GM21528 (cell line): ENCODE data around the gene ADAM10.

Experiments used
- ATAC-seq: cut with Tn5 transposase; IDR thresholded peaks from one replicate; pipeline ENCODE4 v1.9.1; 2021; ENCODE audit warnings: mild to moderate bottlenecking, moderate library complexity; ENCODE audit not compliant: unreplicated experiment, low FRiP score

ADAM10 gene

GRCh38 chr15:58724466-58724865, 25.0 kb downstream of the ADAM10 start:
- ATAC-seq = peak; percentile 62

DNA sequence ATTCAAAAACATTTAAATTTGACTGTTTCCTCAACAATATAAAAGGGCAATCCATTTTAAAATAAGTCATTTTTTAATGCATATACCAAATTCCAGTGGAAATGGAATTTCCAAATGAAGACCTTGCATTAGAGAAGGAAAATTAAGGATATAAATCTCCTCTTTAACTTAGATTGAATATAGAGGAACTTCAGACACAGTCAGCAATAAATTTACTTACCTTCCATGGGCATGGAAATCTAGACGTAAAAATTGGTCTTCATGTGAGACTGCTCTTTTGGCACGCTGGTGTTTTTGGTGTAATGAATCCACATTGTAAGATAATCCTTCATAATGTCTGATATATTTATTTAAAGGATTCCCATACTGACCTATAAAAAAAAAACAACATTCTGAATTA, 32.1 kb downstream of the ADAM10 start:
- ATAC-seq = no peak

GRCh38 chr15:58716027-58716426, 33.5 kb downstream of the ADAM10 start:
- ATAC-seq = no peak

- ATAC-seq = no peak
These were observed 34.1 kb downstream of the ADAM10 start for GRCh38 chr15:58715266-58715917.

- ATAC-seq = no peak
These were observed 38.8 kb downstream of the ADAM10 start for GRCh38 chr15:58710701-58711100.

DNA sequence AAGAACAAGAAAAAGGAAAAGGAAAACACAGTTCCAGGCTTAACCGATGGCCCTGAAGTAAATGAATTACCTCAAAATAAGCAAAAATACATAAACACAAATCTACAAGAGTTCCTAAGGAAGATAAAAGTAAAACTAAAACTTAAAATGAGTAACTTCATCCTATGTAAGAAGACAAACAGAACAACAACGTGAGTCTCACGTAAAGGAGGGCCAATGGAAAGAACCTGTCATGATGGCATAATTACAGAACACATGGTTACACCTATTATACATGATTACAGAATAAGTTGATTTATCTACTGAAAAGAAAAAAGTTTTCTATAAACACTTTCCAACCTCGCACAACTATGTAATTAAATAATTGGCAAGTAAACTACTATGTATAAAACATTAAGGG, 42.1 kb downstream of the ADAM10 start:
- ATAC-seq = no peak

- ATAC-seq = no peak
These were observed 44.4 kb downstream of the ADAM10 start for GRCh38 chr15:58705105-58705504.

GRCh38 chr15:58704155-58704865, 45.2 kb downstream of the ADAM10 start:
- no peak for ATAC-seq

DNA sequence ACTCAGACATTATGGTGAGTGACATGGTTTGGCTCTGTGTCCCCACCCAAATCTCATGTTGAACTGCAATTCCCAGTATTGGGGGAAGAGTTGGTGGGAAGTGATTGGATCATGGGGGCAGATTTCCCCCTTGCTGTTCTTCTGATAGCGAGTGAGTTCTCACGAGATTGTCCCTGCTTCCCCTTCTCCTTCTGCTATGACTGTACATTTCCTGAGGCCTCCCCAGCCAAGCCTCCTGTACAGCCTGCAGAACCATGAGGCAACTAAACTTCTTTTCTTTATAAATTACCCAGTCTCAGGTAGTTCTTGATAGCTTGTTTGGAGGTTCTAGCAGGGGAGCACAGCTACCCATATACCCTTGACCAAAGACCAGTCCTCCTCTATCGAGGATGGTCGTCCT, 45.9 kb downstream of the ADAM10 start:
- no peak for ATAC-seq

DNA sequence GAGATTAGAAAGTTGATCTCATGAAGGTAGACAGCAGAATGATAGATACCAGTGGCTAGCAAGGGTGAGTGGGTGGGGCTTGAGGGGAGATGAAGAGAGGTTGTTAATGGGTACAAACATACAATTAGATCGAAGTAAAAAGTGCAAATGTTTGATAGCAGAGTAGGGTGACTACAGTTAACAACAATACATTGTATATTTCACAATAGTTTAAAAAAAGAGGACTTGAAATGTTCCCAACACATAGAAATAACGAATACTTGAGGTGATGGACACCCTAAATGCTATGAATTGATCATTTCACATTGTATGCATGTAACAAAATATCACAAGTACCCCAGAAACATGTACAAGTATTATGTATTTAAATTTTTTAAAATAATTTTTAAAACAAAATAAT, 47.3 kb downstream of the ADAM10 start:
- no peak for ATAC-seq

- no peak for ATAC-seq
These were observed 48.1 kb downstream of the ADAM10 start for GRCh38 chr15:58701376-58701775.

- ATAC-seq = no peak
These were observed 49.7 kb downstream of the ADAM10 start for GRCh38 chr15:58699769-58700168.

DNA sequence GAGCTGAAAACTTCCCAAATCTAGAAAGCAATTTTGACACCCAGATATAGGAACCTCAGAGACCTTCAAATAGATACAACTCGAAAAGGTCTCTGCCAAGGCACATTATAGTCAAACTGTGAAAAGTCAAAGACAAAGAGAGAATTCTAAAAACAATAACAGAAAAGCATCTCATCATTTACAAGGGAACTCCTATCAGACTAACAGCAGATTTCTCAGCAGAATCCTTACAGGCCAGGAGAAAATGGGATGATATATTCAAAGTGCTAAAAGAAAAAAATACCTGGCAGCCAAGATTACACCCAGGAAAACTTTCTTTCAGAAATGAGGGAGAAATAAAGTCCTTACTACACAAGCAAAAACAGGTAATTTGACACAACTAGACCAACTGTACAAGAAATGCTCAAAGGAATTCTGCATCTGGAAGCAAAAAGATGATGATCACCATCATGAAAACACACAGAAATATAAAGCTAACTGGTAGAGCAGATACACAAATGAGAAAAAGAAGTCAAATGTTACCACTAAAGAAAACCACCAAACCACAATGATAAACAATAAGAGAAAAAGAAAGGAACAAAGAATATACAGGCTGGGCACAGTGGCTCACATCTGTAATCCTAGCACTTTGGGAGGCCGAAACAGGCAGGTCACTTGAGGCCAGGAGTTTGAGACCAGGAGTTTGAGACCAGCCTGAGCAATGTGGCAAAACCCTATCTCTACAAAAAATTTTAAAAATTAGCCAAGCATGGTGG, 50.4 kb downstream of the ADAM10 start:
- ATAC-seq = no peak

DNA sequence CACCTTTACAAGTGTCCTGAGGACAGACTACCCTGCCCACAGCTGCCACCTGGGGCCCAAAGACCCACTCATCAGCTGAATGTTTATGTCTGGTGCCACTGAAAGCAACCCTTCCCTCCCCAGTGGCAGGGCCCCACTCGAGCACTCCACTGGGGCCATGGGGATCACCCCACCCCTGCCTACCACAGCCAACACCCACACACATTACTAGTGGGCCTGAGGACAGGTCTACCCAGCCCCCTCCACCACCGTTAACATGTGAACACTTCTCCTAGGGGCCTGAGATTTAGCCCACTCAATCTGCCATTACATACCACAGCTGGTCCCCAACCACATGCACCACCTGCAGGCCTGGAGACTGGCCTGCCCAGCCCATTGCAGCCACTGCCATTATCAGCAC, 52.3 kb downstream of the ADAM10 start:
- ATAC-seq = no peak

- no peak for ATAC-seq
These were observed 52.8 kb downstream of the ADAM10 start for GRCh38 chr15:58696738-58697137.

DNA sequence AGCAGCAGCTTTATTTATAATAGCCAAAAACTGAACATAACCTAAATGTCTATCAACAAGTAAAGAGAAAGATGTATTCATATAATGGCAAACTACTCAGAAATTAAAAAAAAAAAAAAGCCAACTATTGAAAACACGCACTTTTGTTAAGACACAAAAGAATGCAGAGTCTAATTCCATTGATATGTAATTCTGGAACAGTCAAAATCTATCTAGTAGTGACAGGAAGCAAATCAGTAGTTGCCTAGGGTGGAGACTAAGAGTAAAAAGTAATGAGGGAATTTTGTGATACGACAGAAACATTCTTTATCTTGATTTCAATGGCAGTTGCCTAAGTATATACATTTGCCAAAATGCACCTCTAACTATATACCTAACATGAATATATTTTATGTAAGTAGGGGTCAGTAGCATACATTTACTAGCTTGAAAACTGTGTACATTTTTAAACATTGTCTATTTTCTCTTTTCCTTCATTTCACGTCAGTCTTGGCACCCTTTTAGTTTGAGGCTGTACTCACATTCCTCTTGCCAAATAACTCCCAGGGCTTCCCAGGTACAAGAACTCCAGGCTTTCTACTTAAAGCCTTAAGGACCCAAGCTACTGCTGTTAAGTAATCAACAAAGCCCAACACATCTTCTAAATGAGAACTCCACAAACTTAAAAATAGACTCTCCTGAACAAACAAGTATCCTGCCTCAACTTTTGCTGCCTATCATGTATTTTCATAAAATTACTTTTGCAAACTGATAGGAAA, 54.7 kb downstream of the ADAM10 start:
- ATAC-seq = no peak

GRCh38 chr15:58690703-58691102, 58.8 kb downstream of the ADAM10 start:
- ATAC-seq = no peak

DNA sequence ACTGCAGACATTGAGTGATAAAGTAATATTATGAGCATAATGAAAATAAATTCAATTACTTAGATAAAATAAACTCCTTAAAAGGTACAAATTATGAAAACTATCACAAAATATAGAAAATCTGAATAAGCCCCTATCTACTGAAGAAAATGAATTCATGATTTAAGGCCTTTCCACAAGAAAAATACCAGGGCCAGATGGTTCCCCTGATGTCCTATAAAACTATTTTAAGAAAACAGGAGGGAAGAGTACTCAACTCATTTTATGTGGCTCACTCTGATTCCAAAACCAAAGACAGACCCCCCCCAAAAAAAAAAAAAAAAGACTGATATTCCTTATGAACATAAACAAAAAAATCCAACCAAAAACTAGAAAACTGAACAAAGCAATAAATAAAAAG, 59.9 kb downstream of the ADAM10 start:
- no peak for ATAC-seq

DNA sequence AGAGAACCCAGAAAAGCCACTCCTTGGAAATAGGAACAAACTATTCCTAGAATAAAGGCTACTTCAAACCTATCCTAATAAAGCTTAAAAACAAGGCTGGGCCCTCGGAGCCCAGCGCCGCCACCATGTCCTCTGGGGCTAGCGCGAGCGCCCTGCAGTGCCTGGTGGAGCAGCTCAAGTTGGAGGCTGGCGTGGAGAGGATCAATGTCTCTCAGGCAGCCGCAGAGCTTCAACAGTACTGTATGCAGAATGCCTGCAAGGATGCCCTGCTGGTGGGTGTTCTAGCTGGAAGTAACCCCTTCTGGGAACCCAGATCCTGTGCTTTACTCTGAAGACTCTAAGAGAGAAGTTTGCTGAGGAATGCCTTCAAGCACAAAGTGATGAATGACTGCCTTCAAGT, 63.2 kb downstream of the ADAM10 start:
- ATAC-seq = no peak

DNA sequence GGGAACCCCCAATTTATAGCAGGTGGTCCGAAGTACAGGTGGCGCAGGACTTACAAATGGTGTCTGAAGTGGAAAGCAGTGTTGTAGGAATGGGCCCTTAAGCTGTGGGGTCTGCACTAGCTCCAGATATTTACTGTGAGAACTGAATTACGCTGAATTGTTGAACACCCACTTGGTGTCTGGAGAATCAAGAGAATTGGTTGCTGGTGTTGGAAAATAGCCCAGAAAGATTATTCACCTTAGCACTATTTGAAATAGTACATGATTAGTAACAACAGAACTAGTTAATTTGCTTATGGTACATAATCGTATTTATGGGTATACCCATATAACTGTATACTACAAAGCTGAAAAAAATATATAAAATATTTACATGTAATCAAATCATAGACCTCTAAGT, 64.8 kb downstream of the ADAM10 start:
- no peak for ATAC-seq
